ENCODE measurements around the gene SLC22A23.

SLC22A23 gene

GRCh38 chr6:3314621-3315467 lies 142.0 kb downstream of the SLC22A23 start:
- TF ChIP-seq CTCF (IDR thresholded peaks at IDR 0.05; ENCODE audit: insufficient read depth, missing control alignments): no peak
- DNase-seq (ENCODE audit: insufficient read length, low spot score) (peak; percentile 70), FAIRE-seq (no peak)

- no peak for DNase-seq (ENCODE audit: insufficient read length, low spot score)
- no peak for FAIRE-seq
- TF ChIP-seq CTCF (IDR thresholded peaks at IDR 0.05; ENCODE audit: insufficient read depth, missing control alignments): no peak
Observed at GRCh38 chr6:3314176-3314575, 142.7 kb downstream of the SLC22A23 start.

GRCh38 chr6:3312604-3313231 lies 144.1 kb downstream of the SLC22A23 start:
- DNase-seq (ENCODE audit: insufficient read length, low spot score) (no peak), FAIRE-seq (no peak)
- no peak for TF ChIP-seq CTCF (IDR thresholded peaks at IDR 0.05; ENCODE audit: insufficient read depth, missing control alignments)

- FAIRE-seq (no peak), DNase-seq (ENCODE audit: insufficient read length, low spot score) (no peak)
- no peak for TF ChIP-seq CTCF (IDR thresholded peaks at IDR 0.05; ENCODE audit: insufficient read depth, missing control alignments)
Observed at GRCh38 chr6:3311826-3312225, 145.0 kb downstream of the SLC22A23 start.

- DNase-seq (ENCODE audit: insufficient read length, low spot score) (no peak), FAIRE-seq (no peak)
Observed at GRCh38 chr6:3310703-3311102, 146.1 kb downstream of the SLC22A23 start.

GRCh38 chr6:3310051-3310448 lies 146.8 kb downstream of the SLC22A23 start:
- TF ChIP-seq CTCF (IDR thresholded peaks at IDR 0.05; ENCODE audit: insufficient read depth, missing control alignments): no peak
- FAIRE-seq: no peak
- no peak for DNase-seq (ENCODE audit: insufficient read length, low spot score)

More at GRCh38 chr6:3310703-3311102, 146.1 kb downstream of the SLC22A23 start:
- TF ChIP-seq CTCF (IDR thresholded peaks at IDR 0.05; ENCODE audit: insufficient read depth, missing control alignments): no peak

Data from D721Med (cell line).